Epithelial cell of proximal tubule (primary cell): ENCODE results near the gene PPP1R1A. TPM values are rescaled to one million over a fixed set of nuclear protein-coding genes. Genes with fewer than 3 reads are reported as not detected.

Experiments used
- DNase-seq: peaks from one replicate; pipeline ENCODE4 v3.0.0-alpha.2; 2011; ENCODE audit warnings: low read depth
- H3K4me3 ChIP-seq: 2 replicates; pipeline ENCODE4 v1.5.1; 2011; ENCODE audit warnings: low read depth, mild to moderate bottlenecking, low read length
- CTCF ChIP-seq: conservative IDR thresholded peaks from 2 replicates; pipeline ENCODE4 v1.5.1; 2012; ENCODE audit warnings: low read depth, mild to moderate bottlenecking, low read length
- total RNA-seq: library from RNA; depleted of rRNA; stranded (reverse); fragments of >200 nt; gene quantifications from 2 replicates; pipeline ENCODE4 v1.2.3, GENCODE V29; 2015

Gene PPP1R1A
- total RNA-seq, 1 donor from 2014 or later = 11.1 TPM

- H3K4me3 ChIP-seq = no peak overlapping the region
- no peak for DNase-seq
- no peak for TF ChIP-seq CTCF
These were observed 23.3 kb upstream of the PPP1R1A start for GRCh38 chr12:54611715-54612149.

- no peak for TF ChIP-seq CTCF
- no peak overlapping the region for H3K4me3 ChIP-seq
- no peak for DNase-seq
These were observed 20.3 kb upstream of the PPP1R1A start for GRCh38 chr12:54608769-54609168.

GRCh38 chr12:54608156-54608555 lies 19.7 kb upstream of the PPP1R1A start:
- H3K4me3 ChIP-seq = no peak overlapping the region
- no peak for DNase-seq
- TF ChIP-seq CTCF = no peak

GRCh38 chr12:54606556-54606955 lies 18.1 kb upstream of the PPP1R1A start:
- no peak for DNase-seq
- TF ChIP-seq CTCF = no peak
- no peak overlapping the region for H3K4me3 ChIP-seq

- DNase-seq = no peak
- no peak for TF ChIP-seq CTCF
- no peak overlapping the region for H3K4me3 ChIP-seq
These were observed 16.9 kb upstream of the PPP1R1A start for GRCh38 chr12:54605138-54605970.

- DNase-seq = no peak
- H3K4me3 ChIP-seq = no peak overlapping the region
- no peak for TF ChIP-seq CTCF
These were observed 16.0 kb upstream of the PPP1R1A start for GRCh38 chr12:54604436-54604835.

GRCh38 chr12:54603872-54604271 lies 15.4 kb upstream of the PPP1R1A start:
- DNase-seq = no peak
- no peak overlapping the region for H3K4me3 ChIP-seq
- TF ChIP-seq CTCF = no peak
